GM21447 (cell line): ENCODE results near the gene EVC.

Experiments used
- ATAC-seq: cut with Tn5 transposase; IDR thresholded peaks from one replicate; pipeline ENCODE4 v1.9.1; 2021; ENCODE audit not compliant: unreplicated experiment

EVC gene

DNA sequence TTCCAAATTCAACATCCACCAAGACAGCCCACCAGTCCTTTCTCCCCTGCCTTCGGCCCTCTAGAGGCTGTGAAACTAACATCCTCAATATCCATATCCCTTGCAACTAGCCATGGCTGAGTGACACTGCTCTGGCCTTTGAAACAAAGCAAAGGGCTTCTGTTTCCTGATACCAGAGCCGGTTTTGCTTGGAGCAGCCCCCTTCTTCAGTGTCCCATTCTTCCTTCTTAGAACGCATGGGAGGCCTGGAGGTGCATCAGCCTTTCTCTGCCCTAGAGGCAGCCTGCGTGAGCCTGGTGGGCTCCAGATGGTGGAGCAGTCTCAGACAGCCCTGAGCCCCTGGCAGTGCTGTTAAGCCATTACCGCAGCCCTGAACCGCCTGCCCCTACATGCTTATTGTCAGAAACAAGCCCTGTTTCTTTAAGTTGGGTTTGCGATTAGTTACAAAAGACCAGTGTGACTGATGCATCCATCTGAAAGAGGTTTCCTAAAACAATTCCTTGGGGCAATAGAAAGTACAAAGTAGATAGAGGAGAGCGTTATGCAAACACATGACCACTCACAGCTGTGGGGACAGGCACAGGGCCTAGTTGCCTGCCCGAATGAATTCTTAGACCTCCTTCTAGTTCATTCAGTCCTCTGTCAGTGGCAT, 74.1 kb downstream of the EVC start:
- no peak for ATAC-seq

DNA sequence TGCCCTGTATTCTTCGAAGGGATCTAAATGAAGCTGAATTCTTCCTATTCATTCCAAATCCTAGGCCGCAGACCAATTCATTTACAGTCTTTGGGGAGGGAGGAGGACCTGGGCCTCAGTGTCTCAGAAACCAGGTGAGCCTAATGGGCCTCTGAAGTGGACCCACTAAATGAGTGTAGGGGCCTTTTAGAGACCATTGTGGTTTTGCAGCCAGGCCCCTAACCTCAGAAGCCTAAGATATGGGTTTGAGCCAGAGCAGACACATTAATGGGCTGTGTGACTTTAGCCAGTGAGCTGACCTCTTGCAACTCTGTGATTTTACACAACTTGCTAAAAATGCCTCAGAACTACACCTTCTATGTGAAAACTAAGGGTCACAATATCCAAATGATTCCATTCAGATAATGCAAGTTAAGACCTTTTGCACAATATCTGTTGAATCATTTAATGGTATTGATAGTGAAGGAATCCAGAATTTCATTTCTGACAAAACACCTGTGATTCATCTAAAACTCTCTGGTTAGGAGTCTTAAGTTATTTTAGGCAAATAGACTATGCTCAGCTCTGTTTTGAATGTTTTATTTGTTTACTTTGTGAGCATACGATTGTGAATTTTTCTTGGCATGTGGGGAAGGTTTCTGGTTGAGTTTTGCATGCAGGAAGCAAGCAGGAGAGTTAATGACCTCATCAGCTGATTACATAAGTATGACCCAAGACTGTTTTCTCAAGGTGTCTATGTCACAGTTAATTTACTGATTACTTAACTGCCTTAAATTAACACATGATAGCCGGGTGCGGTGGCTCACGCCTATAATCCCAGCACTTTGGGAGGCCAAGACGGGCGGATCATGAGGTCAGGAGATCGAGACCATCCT, 75.0 kb downstream of the EVC start:
- no peak for ATAC-seq

DNA sequence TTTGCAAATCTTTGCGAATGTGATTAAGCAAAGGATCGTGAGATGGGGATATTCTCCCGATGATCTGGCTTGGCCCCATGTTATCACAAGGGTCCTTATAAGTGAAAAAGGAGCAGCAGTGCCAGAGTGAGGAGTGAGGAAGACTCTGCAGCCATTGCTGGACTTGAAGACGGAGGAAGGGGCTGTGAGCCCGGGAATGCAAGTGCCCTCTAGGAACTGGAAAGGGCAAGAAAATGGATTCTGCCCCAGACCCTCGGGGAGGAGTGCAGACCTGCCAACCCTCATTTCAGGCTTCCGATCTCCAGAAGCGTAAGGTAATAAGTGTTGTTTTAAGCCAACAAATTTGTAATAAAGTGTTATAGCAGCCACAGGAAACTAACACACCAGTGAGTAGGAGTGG, 76.3 kb downstream of the EVC start:
- no peak for ATAC-seq

DNA sequence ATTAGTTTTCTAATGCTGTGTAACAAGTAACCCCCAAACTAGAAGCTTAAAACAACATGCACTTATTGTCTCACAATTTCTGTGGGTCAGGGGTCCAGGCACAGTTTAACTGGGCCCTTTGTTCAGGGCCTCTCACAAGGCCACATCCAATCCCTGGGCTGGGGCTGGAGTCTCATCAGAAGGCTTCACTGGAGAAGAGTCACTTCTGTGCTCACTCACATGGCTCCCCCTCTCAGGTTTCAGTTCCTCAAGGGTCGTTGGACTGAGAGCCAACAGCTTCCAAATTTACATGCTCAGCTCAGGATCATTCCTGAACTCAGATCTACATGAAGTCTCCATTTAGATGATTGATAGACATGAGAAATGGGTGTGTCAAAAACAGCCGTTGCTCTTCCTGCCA, 77.1 kb downstream of the EVC start:
- no peak for ATAC-seq

DNA sequence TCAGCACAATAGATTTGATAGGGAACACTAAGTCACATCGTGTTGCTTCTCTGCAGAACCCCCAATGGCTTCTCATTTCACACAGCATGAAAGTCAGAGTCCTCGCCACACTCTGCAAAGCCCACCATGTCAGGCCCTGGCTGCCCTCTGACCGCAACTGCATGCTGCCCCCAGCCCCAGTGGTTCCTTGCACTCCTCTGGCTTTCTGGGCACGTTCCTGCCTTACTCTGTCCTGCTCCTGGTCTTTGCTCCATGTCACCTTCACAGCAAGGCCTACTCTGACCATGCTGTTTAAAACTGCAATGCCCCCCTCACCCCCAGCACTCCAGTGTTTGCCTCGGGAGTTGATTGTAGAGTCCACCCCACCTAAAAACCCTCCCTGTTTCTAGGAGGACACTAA, 78.1 kb downstream of the EVC start:
- ATAC-seq = no peak

GRCh38 chr4:5790546-5790857, 79.5 kb downstream of the EVC start:
- ATAC-seq = no peak

GRCh38 chr4:5791654-5792053, 80.7 kb downstream of the EVC start:
- ATAC-seq = no peak

- ATAC-seq = no peak
These were observed 82.5 kb downstream of the EVC start for GRCh38 chr4:5793514-5793913.

- no peak for ATAC-seq
These were observed 84.6 kb downstream of the EVC start for GRCh38 chr4:5795580-5795979.

- ATAC-seq = no peak
These were observed 86.0 kb downstream of the EVC start for GRCh38 chr4:5796976-5797375.

- no peak for ATAC-seq
These were observed 86.9 kb downstream of the EVC start for GRCh38 chr4:5797866-5798265.

GRCh38 chr4:5798462-5798861, 87.5 kb downstream of the EVC start:
- ATAC-seq = no peak

DNA sequence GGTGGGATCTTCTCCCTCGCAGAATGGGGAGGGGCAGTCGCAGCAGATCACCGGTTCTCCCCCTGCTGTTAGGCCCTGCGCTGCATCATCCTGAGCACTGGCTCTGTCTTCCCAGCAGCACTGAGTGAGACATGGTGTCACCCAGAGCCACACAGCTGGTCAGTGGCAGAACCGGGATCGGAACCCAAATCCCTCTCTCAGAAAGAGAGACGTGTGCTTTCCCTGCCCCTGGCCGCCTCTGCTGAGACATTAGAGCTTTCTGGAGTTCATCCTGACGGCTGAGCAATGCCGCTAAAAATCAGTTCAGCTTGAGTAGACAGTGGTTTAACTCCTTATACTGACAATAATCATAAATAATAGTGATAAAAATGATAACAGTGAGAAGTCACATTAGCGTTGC, 87.9 kb downstream of the EVC start:
- ATAC-seq = no peak

GRCh38 chr4:5799406-5799805, 88.4 kb downstream of the EVC start:
- no peak for ATAC-seq

GRCh38 chr4:5800496-5800895, 89.5 kb downstream of the EVC start:
- ATAC-seq = no peak

- no peak for ATAC-seq
These were observed 90.7 kb downstream of the EVC start for GRCh38 chr4:5801696-5802095.

GRCh38 chr4:5802565-5802964, 91.6 kb downstream of the EVC start:
- no peak for ATAC-seq

DNA sequence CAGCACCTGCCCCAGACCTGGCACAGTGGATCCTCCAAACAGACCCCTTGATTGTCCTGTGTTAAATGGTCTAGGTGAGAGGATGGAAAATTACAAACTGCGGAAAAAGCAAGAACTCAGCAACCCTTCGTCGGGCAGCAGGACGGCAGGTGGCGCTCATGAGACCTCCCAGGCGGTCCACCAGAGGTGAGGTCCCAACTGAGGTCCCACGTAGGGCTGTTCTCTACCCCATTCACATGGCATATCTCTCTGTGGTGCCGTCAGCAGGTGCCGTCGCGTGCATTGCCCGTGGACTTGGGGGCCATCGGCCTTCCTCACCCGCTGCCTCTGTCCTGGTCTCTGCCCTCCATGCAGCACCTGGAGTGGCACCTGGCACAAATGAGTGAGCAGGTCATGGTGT, 93.7 kb downstream of the EVC start:
- ATAC-seq = no peak

DNA sequence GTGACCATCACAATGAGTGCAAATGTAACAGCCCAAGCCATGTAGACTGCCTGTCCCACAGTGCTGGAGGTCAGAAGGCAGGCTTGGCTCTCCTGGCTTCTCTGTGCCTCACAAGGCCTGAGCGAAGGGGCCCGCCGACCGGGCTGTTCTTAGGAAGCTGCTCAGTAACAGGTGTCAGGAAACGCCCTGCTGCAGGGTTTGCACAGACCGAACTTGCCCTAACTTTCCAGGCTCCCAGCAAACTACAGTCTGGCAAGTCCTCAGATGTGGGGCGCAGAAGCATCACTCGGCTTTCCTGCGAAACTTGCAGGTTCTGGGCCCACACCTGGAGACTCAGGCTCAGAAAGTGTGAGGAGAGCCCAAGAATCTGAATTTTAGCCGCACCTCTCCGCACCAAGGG, 94.3 kb downstream of the EVC start:
- no peak for ATAC-seq

DNA sequence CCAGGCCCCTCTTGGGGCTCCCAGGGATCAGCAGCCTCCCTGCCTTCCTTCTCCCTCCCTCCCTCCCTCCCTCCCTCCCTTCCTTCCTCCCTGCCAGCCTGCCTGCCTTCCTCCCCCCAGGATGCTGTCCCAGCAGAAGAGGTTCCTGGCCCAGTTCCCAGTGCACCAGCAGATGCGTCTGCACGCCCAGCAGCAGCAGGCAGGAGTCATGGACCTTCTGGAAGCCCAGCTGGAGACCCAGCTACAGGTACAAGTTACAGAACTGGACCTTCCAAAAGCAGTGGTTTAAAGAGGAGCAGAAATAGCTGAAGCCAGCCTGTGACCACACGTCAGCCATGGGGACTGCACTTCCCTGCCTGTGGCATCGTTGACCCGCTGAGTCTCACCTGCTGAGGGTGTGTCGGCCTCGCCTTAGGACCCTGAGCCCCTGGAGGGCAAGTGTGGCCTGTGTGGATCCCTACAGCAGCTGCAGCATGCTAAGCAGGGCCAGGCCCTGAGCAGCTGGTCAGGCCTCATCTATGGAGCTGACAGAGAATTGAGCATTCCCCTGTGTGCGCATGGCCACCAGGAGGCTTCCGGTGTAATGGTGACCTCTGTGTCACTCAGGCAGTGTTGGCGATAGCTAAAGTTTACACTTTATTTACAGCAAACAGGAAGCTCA, 97.2 kb downstream of the EVC start:
- ATAC-seq = no peak

DNA sequence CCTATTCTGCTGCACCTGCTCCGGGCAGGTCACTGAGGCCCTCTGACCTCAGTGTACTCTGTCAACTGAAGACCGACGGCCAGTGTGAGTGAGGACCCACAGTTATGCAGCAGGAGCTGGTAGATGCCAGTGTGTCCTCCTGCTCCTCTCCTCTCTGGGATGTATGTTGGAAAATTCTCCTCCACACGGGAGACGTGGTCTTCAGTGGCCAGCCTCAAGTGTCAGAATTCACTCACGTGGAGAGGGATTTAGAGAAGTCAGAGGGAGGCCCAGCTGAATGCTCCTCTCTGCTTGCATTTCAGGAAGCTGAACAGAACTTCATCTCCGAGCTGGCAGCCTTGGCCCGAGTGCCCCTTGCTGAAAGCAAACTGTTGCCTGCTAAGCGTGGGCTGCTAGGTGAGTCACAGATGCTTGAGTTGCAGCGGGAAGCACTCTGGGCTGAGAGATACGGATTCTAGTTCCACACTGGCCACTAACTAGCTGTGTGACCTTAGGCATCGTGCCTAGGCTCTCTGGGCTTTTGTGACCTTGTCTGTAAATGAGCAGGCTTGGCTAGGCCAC, 98.3 kb downstream of the EVC start:
- ATAC-seq = no peak

DNA sequence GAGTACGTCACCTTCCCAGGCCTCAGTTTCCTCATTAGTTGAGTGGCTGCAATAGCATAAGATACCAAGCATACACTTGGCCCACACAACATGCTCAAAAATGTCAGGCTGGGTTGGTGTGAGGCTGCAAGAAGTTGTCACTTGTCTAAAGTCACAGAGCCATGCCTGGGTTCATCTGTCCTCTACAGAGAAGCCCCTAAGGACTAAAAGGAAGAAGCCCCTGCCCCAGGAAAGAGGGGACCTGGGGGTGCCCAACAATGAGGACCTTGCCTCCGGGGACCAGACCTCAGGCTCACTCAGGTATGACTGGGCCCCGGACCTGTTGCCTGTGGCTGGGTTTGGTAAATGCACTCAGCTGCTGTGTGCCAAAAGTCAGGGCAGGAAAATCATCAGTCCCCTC, 99.2 kb downstream of the EVC start:
- ATAC-seq = no peak
